T-helper 2 cell treated with Interferon-gamma antibody and Interleukin-4, amounts not matched to agents 5 μg/mL and 100 μg/mL, for 36 hours (primary cell): Measurements from ENCODE around the gene CCDC170.

Source experiments
- DNase-seq: peaks from one replicate; pipeline ENCODE4 v3.0.0; 2021; ENCODE audit warnings: low spot score
- H3K27ac Mint-ChIP-seq: one replicate; pipeline ENCODE4 v1.8.0; 2021; ENCODE audit warnings: mild to moderate bottlenecking, mixed read lengths
- H3K27me3 Mint-ChIP-seq: one replicate; pipeline ENCODE4 v1.8.0; 2021; ENCODE audit warnings: low read depth, mixed read lengths
- H3K36me3 Mint-ChIP-seq: one replicate; pipeline ENCODE4 v1.8.0; 2021; ENCODE audit warnings: low read depth, mixed read lengths
- H3K4me1 Mint-ChIP-seq: one replicate; pipeline ENCODE4 v1.8.0; 2021; ENCODE audit warnings: low read depth, mixed read lengths
- H3K4me3 Mint-ChIP-seq: one replicate; pipeline ENCODE4 v1.8.0; 2022; ENCODE audit warnings: mild to moderate bottlenecking, moderate library complexity, mixed read lengths
- H3K9me3 Mint-ChIP-seq: one replicate; pipeline ENCODE4 v1.8.0; 2021; ENCODE audit warnings: mixed read lengths

Gene CCDC170

DNA sequence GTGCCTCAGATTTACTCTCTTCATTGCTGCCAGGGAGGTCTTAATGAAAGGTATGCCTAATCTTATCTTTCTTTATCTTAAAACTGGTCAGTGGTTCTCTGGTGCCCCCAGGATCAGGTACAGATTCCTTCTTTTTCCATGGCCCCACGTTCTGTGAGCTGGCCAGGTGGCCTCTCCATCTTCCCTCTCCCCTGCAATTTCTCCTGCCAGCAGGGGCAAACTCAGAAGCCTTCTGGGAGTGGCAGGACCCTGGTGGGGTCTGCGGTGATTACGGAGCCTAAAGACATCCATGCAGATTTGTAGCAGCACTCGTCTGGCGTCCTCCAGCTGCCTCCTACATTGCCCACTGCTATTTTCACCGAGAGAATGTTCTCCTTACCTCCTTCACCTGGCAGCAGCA is 95.8 kb downstream of the CCDC170 start:
- Mint-ChIP-seq H3K9me3 (peaks cover 6% of the 10 kb centered on the region), H3K27me3 (peaks cover 5% of the 10 kb centered on the region), H3K4me3 (no peak overlapping the region), H3K36me3 (no peaks in the 10 kb centered on the region), H3K27ac (no peak overlapping the region), H3K4me1 (no peaks in the 10 kb centered on the region)
- DNase-seq: no peak

- H3K9me3 Mint-ChIP-seq: peaks cover 6% of the 10 kb centered on the region
- H3K4me3 Mint-ChIP-seq: no peak overlapping the region
- no peak overlapping the region for H3K27ac Mint-ChIP-seq
- peaks cover 5% of the 10 kb centered on the region for H3K27me3 Mint-ChIP-seq
- DNase-seq: no peak
- no peaks in the 10 kb centered on the region for H3K4me1 Mint-ChIP-seq
- H3K36me3 Mint-ChIP-seq: no peaks in the 10 kb centered on the region
Observed at GRCh38 chr6:151590742-151591141, 96.9 kb downstream of the CCDC170 start.

DNA sequence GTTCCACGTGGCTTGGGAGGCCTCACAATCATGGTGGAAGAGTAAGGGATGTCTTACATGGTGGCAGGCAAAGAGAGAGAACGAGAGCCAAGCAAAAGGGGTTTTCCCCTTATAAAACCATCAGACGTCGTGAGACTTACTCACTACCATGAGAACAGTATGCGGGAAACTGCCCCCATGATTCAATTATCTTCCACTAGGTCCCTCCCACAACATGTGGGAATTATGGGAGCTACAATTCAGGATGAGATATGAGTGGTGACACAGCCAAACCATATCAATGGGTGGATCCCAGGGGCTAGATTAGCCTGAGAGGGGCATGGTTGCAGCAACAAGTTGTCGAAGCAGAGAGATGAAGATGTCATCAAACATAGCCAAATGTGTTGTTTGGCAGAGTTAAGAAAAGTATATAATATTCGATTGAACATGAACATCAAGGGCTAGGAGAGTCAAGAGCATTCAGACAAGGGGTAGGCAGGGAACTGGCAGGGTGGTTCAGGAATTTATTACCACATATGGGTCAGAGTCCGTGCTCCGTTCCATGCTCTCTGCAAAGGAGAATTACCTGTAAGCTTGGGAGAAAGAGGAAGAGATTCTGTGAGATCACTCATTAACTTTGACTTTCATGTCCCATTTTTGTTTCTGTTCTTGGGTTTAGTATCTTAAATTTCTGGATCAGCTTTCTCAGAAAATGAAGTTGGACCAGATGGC is 98.8 kb downstream of the CCDC170 start:
- no peaks in the 10 kb centered on the region for H3K36me3 Mint-ChIP-seq
- DNase-seq: no peak
- H3K27ac Mint-ChIP-seq: no peak overlapping the region
- no peaks in the 10 kb centered on the region for H3K4me1 Mint-ChIP-seq
- no peak overlapping the region for H3K4me3 Mint-ChIP-seq
- peaks cover 6% of the 10 kb centered on the region for H3K9me3 Mint-ChIP-seq
- H3K27me3 Mint-ChIP-seq: peaks cover 5% of the 10 kb centered on the region

- Mint-ChIP-seq H3K36me3 (no peaks in the 10 kb centered on the region), H3K27ac (no peak overlapping the region), H3K4me1 (no peaks in the 10 kb centered on the region), H3K4me3 (no peak overlapping the region), H3K9me3 (no peaks in the 10 kb centered on the region), H3K27me3 (peaks cover 12% of the 10 kb centered on the region)
- no peak for DNase-seq
Observed at GRCh38 chr6:151609146-151609902, 115.5 kb downstream of the CCDC170 start.

- Mint-ChIP-seq H3K4me1 (no peaks in the 10 kb centered on the region), H3K27me3 (peaks cover 15% of the 10 kb centered on the region), H3K36me3 (no peaks in the 10 kb centered on the region), H3K4me3 (no peak overlapping the region), H3K9me3 (no peaks in the 10 kb centered on the region), H3K27ac (no peak overlapping the region)
- no peak for DNase-seq
Observed at GRCh38 chr6:151610326-151610725, 116.5 kb downstream of the CCDC170 start.

- Mint-ChIP-seq H3K4me1 (peaks cover 3% of the 10 kb centered on the region), H3K27ac (no peak overlapping the region), H3K9me3 (no peaks in the 10 kb centered on the region), H3K36me3 (no peaks in the 10 kb centered on the region), H3K27me3 (peaks cover 5% of the 10 kb centered on the region), H3K4me3 (no peak overlapping the region)
- DNase-seq: no peak
Observed at GRCh38 chr6:151614630-151615029, 120.8 kb downstream of the CCDC170 start.

DNA sequence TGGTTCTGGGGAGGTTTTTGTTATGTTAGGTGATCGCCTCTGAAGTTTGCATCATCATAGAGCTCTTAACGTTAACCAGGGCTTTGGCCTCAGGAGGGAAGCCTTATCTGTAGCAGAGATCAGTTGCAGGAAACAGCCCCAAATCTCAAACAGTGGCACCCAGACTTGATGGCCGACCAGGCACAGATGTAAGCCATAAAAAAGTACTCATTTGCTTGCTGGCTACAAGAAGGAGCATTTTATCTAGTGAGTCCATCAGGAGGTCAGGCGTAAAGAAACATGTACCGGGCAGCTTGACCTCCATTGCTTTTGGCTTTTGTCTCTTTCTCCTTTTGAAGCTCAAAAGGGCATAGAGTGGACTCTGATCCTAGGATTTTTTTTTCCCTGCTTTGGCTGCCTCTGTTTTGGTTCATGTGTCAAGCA is 122.3 kb downstream of the CCDC170 start:
- no peaks in the 10 kb centered on the region for H3K9me3 Mint-ChIP-seq
- no peak overlapping the region for H3K4me3 Mint-ChIP-seq
- H3K4me1 Mint-ChIP-seq: peaks cover 3% of the 10 kb centered on the region
- no peak overlapping the region for H3K27ac Mint-ChIP-seq
- no peak for DNase-seq
- H3K27me3 Mint-ChIP-seq: peaks cover 5% of the 10 kb centered on the region
- no peaks in the 10 kb centered on the region for H3K36me3 Mint-ChIP-seq

- peaks cover 3% of the 10 kb centered on the region for H3K4me1 Mint-ChIP-seq
Observed at GRCh38 chr6:151616600-151616999, 122.8 kb downstream of the CCDC170 start.

GRCh38 chr6:151617539-151617938 is 123.7 kb downstream of the CCDC170 start:
- peaks cover 5% of the 10 kb centered on the region for H3K27me3 Mint-ChIP-seq
- no peak overlapping the region for H3K4me3 Mint-ChIP-seq
- DNase-seq: no peak
- no peak overlapping the region for H3K27ac Mint-ChIP-seq
- H3K36me3 Mint-ChIP-seq: no peaks in the 10 kb centered on the region
- H3K4me1 Mint-ChIP-seq: peaks cover 3% of the 10 kb centered on the region
- H3K9me3 Mint-ChIP-seq: no peaks in the 10 kb centered on the region

More at GRCh38 chr6:151616600-151616999, 122.8 kb downstream of the CCDC170 start:
- H3K27me3 Mint-ChIP-seq: peaks cover 5% of the 10 kb centered on the region
- no peak overlapping the region for H3K27ac Mint-ChIP-seq
- no peaks in the 10 kb centered on the region for H3K36me3 Mint-ChIP-seq
- H3K9me3 Mint-ChIP-seq: no peaks in the 10 kb centered on the region
- H3K4me3 Mint-ChIP-seq: no peak overlapping the region
- no peak for DNase-seq

GRCh38 chr6:151618717-151619116 is 124.9 kb downstream of the CCDC170 start:
- peaks cover 5% of the 10 kb centered on the region for H3K27me3 Mint-ChIP-seq
- no peak overlapping the region for H3K27ac Mint-ChIP-seq
- no peak overlapping the region for H3K4me3 Mint-ChIP-seq
- H3K4me1 Mint-ChIP-seq: peaks cover 3% of the 10 kb centered on the region
- H3K36me3 Mint-ChIP-seq: no peaks in the 10 kb centered on the region
- no peaks in the 10 kb centered on the region for H3K9me3 Mint-ChIP-seq
- no peak for DNase-seq

GRCh38 chr6:151620179-151620578 is 126.4 kb downstream of the CCDC170 start:
- H3K4me1 Mint-ChIP-seq: peaks cover 3% of the 10 kb centered on the region
- H3K36me3 Mint-ChIP-seq: no peaks in the 10 kb centered on the region
- H3K27ac Mint-ChIP-seq: no peak overlapping the region
- no peak overlapping the region for H3K4me3 Mint-ChIP-seq
- no peak for DNase-seq
- H3K27me3 Mint-ChIP-seq: peaks cover 3% of the 10 kb centered on the region
- no peaks in the 10 kb centered on the region for H3K9me3 Mint-ChIP-seq

DNA sequence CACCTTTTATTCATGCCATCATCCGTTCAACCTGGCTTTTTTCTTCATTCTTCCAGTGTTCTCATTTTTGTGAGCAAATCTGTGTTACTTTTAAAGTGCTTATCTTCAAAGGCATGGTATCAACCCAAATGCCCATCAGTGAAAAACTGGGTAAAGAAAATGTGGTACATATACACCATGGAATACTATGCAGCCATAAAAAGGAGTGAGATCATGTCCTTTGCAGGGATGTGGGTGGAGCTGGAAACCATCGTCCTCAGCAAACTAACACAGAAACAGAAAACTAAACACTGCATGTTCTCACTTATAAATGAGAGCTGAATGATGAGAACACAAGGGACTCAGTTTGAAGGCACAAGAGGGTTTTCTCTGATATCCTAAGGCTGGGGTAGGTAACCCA is 130.3 kb downstream of the CCDC170 start:
- Mint-ChIP-seq H3K27me3 (no peaks in the 10 kb centered on the region), H3K4me1 (peaks cover 4% of the 10 kb centered on the region), H3K27ac (no peak overlapping the region), H3K36me3 (no peaks in the 10 kb centered on the region), H3K4me3 (no peak overlapping the region), H3K9me3 (no peaks in the 10 kb centered on the region)
- DNase-seq: no peak

DNA sequence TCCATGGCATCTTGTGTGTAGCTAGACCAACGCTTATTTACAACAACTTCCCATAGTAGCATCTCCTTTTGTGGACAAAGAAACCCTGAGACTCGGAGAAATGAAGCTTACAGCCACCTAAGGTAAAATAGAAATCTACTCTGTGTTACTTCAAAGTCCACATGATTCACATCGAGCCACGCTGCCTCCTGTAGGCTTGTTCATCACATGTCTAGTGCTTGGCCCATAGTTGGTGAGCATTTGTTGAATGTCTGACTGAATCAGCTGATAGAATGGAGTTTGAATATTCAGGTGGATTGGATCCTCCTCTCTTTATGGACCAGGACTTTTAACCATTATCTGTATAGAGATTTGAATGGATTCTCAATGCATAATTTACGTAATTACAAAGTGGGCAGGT is 130.7 kb downstream of the CCDC170 start:
- Mint-ChIP-seq H3K9me3 (no peaks in the 10 kb centered on the region), H3K27ac (no peak overlapping the region), H3K27me3 (no peaks in the 10 kb centered on the region), H3K4me1 (peaks cover 4% of the 10 kb centered on the region), H3K36me3 (no peaks in the 10 kb centered on the region), H3K4me3 (no peak overlapping the region)
- DNase-seq: no peak

GRCh38 chr6:151624900-151625536 is 131.2 kb downstream of the CCDC170 start:
- Mint-ChIP-seq H3K4me1 (peaks cover 4% of the 10 kb centered on the region), H3K9me3 (no peaks in the 10 kb centered on the region), H3K27me3 (no peaks in the 10 kb centered on the region), H3K27ac (no peak overlapping the region), H3K36me3 (no peaks in the 10 kb centered on the region), H3K4me3 (no peak overlapping the region)
- no peak for DNase-seq
